ENCODE data around the gene PC. TPM values are rescaled to one million over a fixed set of nuclear protein-coding genes. Genes with fewer than 3 reads are reported as not detected.
A peak's percentile ranks its signal among the peaks of the same experiment; 100 is the strongest.

Gene PC
- total and polyA plus RNA-seq, 9 of the 15 experiments (the other 6 are each of a cell fraction or from before 2014, with no cell fraction given) = 0.94 to 38.0 (median 8.7) TPM

- ChIA-PET CTCF (ENCODE audit: low intra/inter-chr PET ratio) (no interaction called here), POLR2A (interaction anchor here (0.9 to 1.3 kb wide), 2 partner anchors 8 to 9 kb away, joined by 3 read pairs; no protein-coding TSS in a partner anchor)
- 29% methylated on average over 4 of the region's 4 CpGs for WGBS (ENCODE audit: insufficient coverage, low coverage, missing lambda C conversion rate)
- ATAC-seq (no peak), FAIRE-seq (no peak), DNase-seq (ENCODE audit: extremely low read depth in 1 of 4, low spot score in 3 of 4) (no peak)
- Histone ChIP-seq H3K4me1 (replicated peaks in 1 of 2; ENCODE audit: control insufficient read depth in 2 of 2, insufficient read depth in 2 of 2, low read length in 2 of 2) (peaks cover 10 to 41% of the 10 kb centered on the region in 2 experiments), H4K20me1 (replicated peaks; ENCODE audit: control insufficient read depth, insufficient read depth, low read length) (no peaks in the 10 kb centered on the region), H3K27me3 (ENCODE audit: control insufficient read depth in 2 of 2, insufficient read depth in 2 of 2, low read length in 2 of 2) (no peaks in the 10 kb centered on the region), H3K9me3 (replicated peaks; ENCODE audit: control insufficient read depth, insufficient read depth, low read depth, low read length) (no peaks in the 10 kb centered on the region), H2AFZ (ENCODE audit: low read depth, low read length) (no peak overlapping the region), H3K4me3 (no peak overlapping the region), H3K9me1 (ENCODE audit: control insufficient read depth, insufficient read depth, low read length) (no peaks in the 10 kb centered on the region), H3K4me2 (ENCODE audit: insufficient read depth, low read length) (no peak overlapping the region), H3K9ac (ENCODE audit: insufficient read depth in 1 of 2, low read depth in 2 of 2, low read length in 2 of 2) (no peak overlapping the region; a peak in 1 of 4 replicates), H3K79me2 (ENCODE audit: control insufficient read depth, insufficient read depth, low read length) (no peaks in the 10 kb centered on the region; the same call in 2 of the 3 replicates), H3K36me3 (ENCODE audit: control insufficient read depth, insufficient read depth, low read length) (no peaks in the 10 kb centered on the region), H3K27ac (ENCODE audit: extremely low read depth, low read depth, low read length) (no peak overlapping the region)
- no peak for TF ChIP-seq ID3 (CRISPR knock-in tag; IDR thresholded peaks at IDR 0.05)
- TF ChIP-seq ID3 (tag; IDR thresholded peaks at IDR 0.05) = peak; percentile 92
- no peak for TF ChIP-seq JUND (IDR thresholded peaks at IDR 0.05; ENCODE audit: borderline replicate concordance, low read depth, low read length)
- TF ChIP-seq JUND (tag; IDR thresholded peaks at IDR 0.05; ENCODE audit: borderline replicate concordance, low read depth, low read length) = no peak
- no TSS peak for BruUV-seq (replicated peaks)
- in situ Hi-C loops (cut with MboI) = no loop called here
- intact Hi-C loops (cut with micrococcal nuclease) = no loop called here
Measured at GRCh38 chr11:66929753-66930152, 28.4 kb downstream of the PC start.

- DNase-seq (ENCODE audit: extremely low read depth in 1 of 4, low spot score in 3 of 4) = no peak
- 90% methylated on average over 1 of the region's 1 CpG for WGBS (ENCODE audit: insufficient coverage, low coverage, missing lambda C conversion rate)
- no peak overlapping the region for H3K27ac ChIP-seq (ENCODE audit: extremely low read depth, low read depth, low read length)
- peaks cover 7 to 21% of the 10 kb centered on the region in 2 experiments; a peak in 4 of 5 replicates for H3K4me1 ChIP-seq (replicated peaks in 1 of 2; ENCODE audit: control insufficient read depth in 2 of 2, insufficient read depth in 2 of 2, low read length in 2 of 2)
- no peak overlapping the region for H3K4me2 ChIP-seq (ENCODE audit: insufficient read depth, low read length)
- no peaks in the 10 kb centered on the region for H3K27me3 ChIP-seq (ENCODE audit: control insufficient read depth in 2 of 2, insufficient read depth in 2 of 2, low read length in 2 of 2)
- no peaks in the 10 kb centered on the region for H3K36me3 ChIP-seq (ENCODE audit: control insufficient read depth, insufficient read depth, low read length)
- TF ChIP-seq ETV6 (IDR thresholded peaks at IDR 0.05; ENCODE audit: borderline replicate concordance in 1 of 2, low read depth in 2 of 2, low read length in 1 of 2) (no peak), ETV6 (CRISPR knock-in tag; IDR thresholded peaks at IDR 0.05; ENCODE audit: borderline replicate concordance) (no peak), MAFK (IDR thresholded peaks at IDR 0.05; ENCODE audit: low read length) (peak; percentile 69; the same call in 1 of the 2 replicates), C11orf30 (IDR thresholded peaks at IDR 0.05; ENCODE audit: low read depth) (peak; percentile 92), ZNF316 (IDR thresholded peaks at IDR 0.05) (peak; percentile 97), MAFF (IDR thresholded peaks at IDR 0.05; ENCODE audit: low read length) (peak; percentile 73), JUN (IDR thresholded peaks at IDR 0.05; ENCODE audit: borderline replicate concordance, low read depth, low read length) (no peak), JUN (CRISPR knock-in tag; IDR thresholded peaks at IDR 0.05; ENCODE audit: borderline replicate concordance) (no peak), SRSF3 (IDR thresholded peaks at IDR 0.05; ENCODE audit: insufficient read depth, low read length) (no peak), POLR2G (IDR thresholded peaks at IDR 0.05; ENCODE audit: low read depth, low read length) (no peak), MAFG (tag; conservative IDR thresholded peaks at IDR 0.05) (peak; percentile 87)
- H3K79me2 ChIP-seq (ENCODE audit: control insufficient read depth, insufficient read depth, low read length) = peaks cover 11% of the 10 kb centered on the region; the same call in 1 of the 3 replicates
- no TSS peak for BruUV-seq (replicated peaks)
- FAIRE-seq = no peak
- in situ Hi-C loops (cut with MboI) (no loop called here), intact Hi-C loops (cut with micrococcal nuclease) (no loop called here)
- no peaks in the 10 kb centered on the region for H3K9me3 ChIP-seq (replicated peaks; ENCODE audit: control insufficient read depth, insufficient read depth, low read depth, low read length)
- no peak overlapping the region for H2AFZ ChIP-seq (ENCODE audit: low read depth, low read length)
- POLR2A ChIA-PET = interaction anchor here (0.6 to 0.7 kb wide), 3 partner anchors 9 to 70 kb away, joined by 3 to 4 read pairs (median 3); no protein-coding TSS in a partner anchor
- CTCF ChIA-PET (ENCODE audit: low intra/inter-chr PET ratio) = no interaction called here
- no peak overlapping the region for H3K4me3 ChIP-seq
- H4K20me1 ChIP-seq (replicated peaks; ENCODE audit: control insufficient read depth, insufficient read depth, low read length) = no peaks in the 10 kb centered on the region
- H3K9me1 ChIP-seq (ENCODE audit: control insufficient read depth, insufficient read depth, low read length) = no peaks in the 10 kb centered on the region
- no peak for ATAC-seq
- no peak overlapping the region for H3K9ac ChIP-seq (ENCODE audit: insufficient read depth in 1 of 2, low read depth in 2 of 2, low read length in 2 of 2)
Measured at GRCh38 chr11:66924272-66924671, 33.9 kb downstream of the PC start.
